HEK293 (cell line): ENCODE results near the gene ARHGAP24.

Experiments
- CTCF ChIA-PET: fragments of 350-600 bp; formaldehyde crosslinking; extraction: SDS; loops from one replicate; lab custom pipeline; 2021; ENCODE audit warnings: antibody characterized with exemption; lab: Yijun Ruan, JAX
- POLR2A ChIA-PET: fragments of 300-600 bp; formaldehyde crosslinking; extraction: SDS; loops from one replicate; lab custom pipeline; 2020; ENCODE audit warnings: antibody characterized with exemption, inconsistent platforms; lab: Yijun Ruan, JAX
- H3K27ac ChIP-seq: fragments of 200-500 bp; sonication (Bioruptor generic); 2 replicates; pipeline ENCODE4 v1.5.1; 2014; ENCODE audit warnings: low read depth, low read length, control low read depth, inconsistent platforms; ENCODE audit errors: extremely low read depth
- H3K36me3 ChIP-seq, 2 experiments: fragments of 200-500 bp in 1 of 2; sonication (Bioruptor generic) in 1 of 2; 1 replicate in 1 of 2; 2 replicates in 1 of 2; pipeline ENCODE4 v1.5.1; 2014 to 2017; ENCODE audit warnings: inconsistent platforms in 2 of 2, low read length in 2 of 2; ENCODE audit not compliant: control insufficient read depth in 2 of 2, insufficient read depth in 1 of 2
- H3K4me1 ChIP-seq: fragments of 200-500 bp; sonication (Bioruptor generic); 2 replicates; pipeline ENCODE4 v1.5.1; 2014; ENCODE audit warnings: mild to moderate bottlenecking, low read length, inconsistent platforms; ENCODE audit not compliant: control insufficient read depth, insufficient read depth
- H3K4me3 ChIP-seq: 2 replicates; pipeline ENCODE4 v1.5.1; 2011; ENCODE audit warnings: low read depth, mild to moderate bottlenecking, control low read depth, low read length, moderate library complexity
- H3K9me3 ChIP-seq: fragments of 200-500 bp; sonication (Bioruptor generic); 2 replicates; pipeline ENCODE4 v1.5.1; 2014; ENCODE audit warnings: low read depth, low read length, inconsistent platforms; ENCODE audit not compliant: control insufficient read depth, insufficient read depth
- HOXD13 ChIP-seq: sonication (generic); formaldehyde crosslinking; IDR thresholded peaks from 2 replicates; pipeline ENCODE4 v1.8.0; 2022; ENCODE audit warnings: missing genetic modification reagents, borderline replicate concordance
- KLF8 ChIP-seq: fragments of 450-650 bp; formaldehyde crosslinking; IDR thresholded peaks from 2 replicates; pipeline ENCODE4 v1.5.1; 2016; ENCODE audit warnings: missing biosample characterization, missing genetic modification characterization
- MYNN ChIP-seq: fragments of 450-650 bp; formaldehyde crosslinking; IDR thresholded peaks from 2 replicates; pipeline ENCODE4 v1.5.1; 2016; ENCODE audit warnings: missing biosample characterization, missing genetic modification characterization, borderline replicate concordance
- WT1 ChIP-seq: fragments of 450-650 bp; formaldehyde crosslinking; IDR thresholded peaks from 2 replicates; pipeline ENCODE4 v1.5.1; 2016; ENCODE audit warnings: missing biosample characterization, missing genetic modification characterization
- ZBTB20 ChIP-seq: fragments of 450-650 bp; formaldehyde crosslinking; IDR thresholded peaks from 2 replicates; pipeline ENCODE4 v1.5.1; 2016; ENCODE audit warnings: missing biosample characterization, missing genetic modification characterization
- ZFHX2 ChIP-seq: fragments of 450-650 bp; formaldehyde crosslinking; conservative IDR thresholded peaks from 2 replicates; pipeline ENCODE4 v1.5.1; 2016; ENCODE audit warnings: missing biosample characterization, missing genetic modification characterization
- ZNF121 ChIP-seq: fragments of 450-650 bp; formaldehyde crosslinking; IDR thresholded peaks from 2 replicates; pipeline ENCODE4 v1.5.1; 2016; ENCODE audit warnings: missing biosample characterization, missing genetic modification characterization
- ZNF416 ChIP-seq: fragments of 450-650 bp; formaldehyde crosslinking; IDR thresholded peaks from 2 replicates; pipeline ENCODE4 v1.5.1; 2016; ENCODE audit warnings: missing biosample characterization, missing genetic modification characterization
- ZNF585B ChIP-seq: fragments of 450-650 bp; formaldehyde crosslinking; IDR thresholded peaks from 2 replicates; pipeline ENCODE4 v1.5.1; 2016; ENCODE audit warnings: missing biosample characterization, missing genetic modification characterization
- ZNF654 ChIP-seq: fragments of 450-650 bp; formaldehyde crosslinking; IDR thresholded peaks from 2 replicates; pipeline ENCODE4 v1.5.1; 2016; ENCODE audit warnings: low read depth, missing biosample characterization, missing genetic modification characterization
- ZNF660 ChIP-seq: fragments of 450-650 bp; IDR thresholded peaks from 2 replicates; pipeline ENCODE4 v1.5.1; 2018; ENCODE audit warnings: missing biosample characterization, mild to moderate bottlenecking, missing genetic modification characterization
- ZNF830 ChIP-seq: fragments of 450-650 bp; IDR thresholded peaks from 2 replicates; pipeline ENCODE4 v1.5.0; 2018; ENCODE audit warnings: missing biosample characterization, missing genetic modification characterization, low read depth, mild to moderate bottlenecking, moderate library complexity
- ZSCAN23 ChIP-seq: fragments of 450-650 bp; formaldehyde crosslinking; IDR thresholded peaks from 2 replicates; pipeline ENCODE4 v1.5.1; 2016; ENCODE audit warnings: missing biosample characterization, missing genetic modification characterization
- ZXDB ChIP-seq: fragments of 450-650 bp; formaldehyde crosslinking; IDR thresholded peaks from 2 replicates; pipeline ENCODE4 v1.5.1; 2016; ENCODE audit warnings: missing biosample characterization, missing genetic modification characterization
- TF ChIP-seq, protein P1 (sequence below): fragments of 450-650 bp; formaldehyde crosslinking; IDR thresholded peaks from 2 replicates; pipeline ENCODE4 v1.5.1; 2016; ENCODE audit warnings: missing biosample characterization, missing genetic modification characterization
- TF ChIP-seq, protein P2 (sequence below): fragments of 450-650 bp; formaldehyde crosslinking; IDR thresholded peaks from 2 replicates; pipeline ENCODE4 v1.5.1; 2016; ENCODE audit warnings: missing biosample characterization, missing genetic modification characterization
- TF ChIP-seq, protein P3 (sequence below): fragments of 450-650 bp; formaldehyde crosslinking; IDR thresholded peaks from 2 replicates; pipeline ENCODE4 v1.5.1; 2017; ENCODE audit warnings: missing biosample characterization, missing genetic modification characterization
- TF ChIP-seq, protein P4 (sequence below): fragments of 450-650 bp; formaldehyde crosslinking; IDR thresholded peaks from 2 replicates; pipeline ENCODE4 v1.5.1; 2016; ENCODE audit warnings: missing biosample characterization, missing genetic modification characterization
- TF ChIP-seq, protein P5 (sequence below): IDR thresholded peaks from 2 replicates; pipeline ENCODE4 v1.6.1; 2011; ENCODE audit warnings: mild to moderate bottlenecking, low read depth, low read length, borderline replicate concordance
- TF ChIP-seq, protein P6 (sequence below): fragments of 450-650 bp; formaldehyde crosslinking; conservative IDR thresholded peaks from 2 replicates; pipeline ENCODE4 v1.5.1; 2016; ENCODE audit warnings: low read depth, missing biosample characterization, missing genetic modification characterization

Gene ARHGAP24

DNA sequence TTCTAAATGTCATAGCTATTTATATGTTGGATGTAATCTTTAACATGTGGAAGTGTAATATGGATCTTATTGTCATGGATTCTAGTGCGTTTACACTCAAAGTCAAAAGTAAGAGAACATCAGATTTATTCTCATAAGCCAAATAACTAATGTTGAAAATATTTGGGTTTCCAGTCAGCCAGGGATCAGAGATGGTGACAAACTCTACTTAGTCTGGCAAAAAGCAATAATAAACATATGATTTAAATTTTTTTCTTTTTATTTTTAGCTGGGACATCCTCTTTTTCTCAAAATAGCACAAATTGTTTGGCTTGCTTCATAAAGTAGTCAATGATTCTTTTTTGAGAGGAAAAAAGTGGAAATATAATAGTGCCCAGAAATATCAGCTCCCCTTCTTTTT lies 392.3 kb downstream of the ARHGAP24 start:
- ChIA-PET CTCF (no interaction called here), POLR2A (no interaction called here)
- H3K4me3 ChIP-seq = no peak overlapping the region
- H3K27ac ChIP-seq = no peak overlapping the region
- TF ChIP-seq, protein P1, sequence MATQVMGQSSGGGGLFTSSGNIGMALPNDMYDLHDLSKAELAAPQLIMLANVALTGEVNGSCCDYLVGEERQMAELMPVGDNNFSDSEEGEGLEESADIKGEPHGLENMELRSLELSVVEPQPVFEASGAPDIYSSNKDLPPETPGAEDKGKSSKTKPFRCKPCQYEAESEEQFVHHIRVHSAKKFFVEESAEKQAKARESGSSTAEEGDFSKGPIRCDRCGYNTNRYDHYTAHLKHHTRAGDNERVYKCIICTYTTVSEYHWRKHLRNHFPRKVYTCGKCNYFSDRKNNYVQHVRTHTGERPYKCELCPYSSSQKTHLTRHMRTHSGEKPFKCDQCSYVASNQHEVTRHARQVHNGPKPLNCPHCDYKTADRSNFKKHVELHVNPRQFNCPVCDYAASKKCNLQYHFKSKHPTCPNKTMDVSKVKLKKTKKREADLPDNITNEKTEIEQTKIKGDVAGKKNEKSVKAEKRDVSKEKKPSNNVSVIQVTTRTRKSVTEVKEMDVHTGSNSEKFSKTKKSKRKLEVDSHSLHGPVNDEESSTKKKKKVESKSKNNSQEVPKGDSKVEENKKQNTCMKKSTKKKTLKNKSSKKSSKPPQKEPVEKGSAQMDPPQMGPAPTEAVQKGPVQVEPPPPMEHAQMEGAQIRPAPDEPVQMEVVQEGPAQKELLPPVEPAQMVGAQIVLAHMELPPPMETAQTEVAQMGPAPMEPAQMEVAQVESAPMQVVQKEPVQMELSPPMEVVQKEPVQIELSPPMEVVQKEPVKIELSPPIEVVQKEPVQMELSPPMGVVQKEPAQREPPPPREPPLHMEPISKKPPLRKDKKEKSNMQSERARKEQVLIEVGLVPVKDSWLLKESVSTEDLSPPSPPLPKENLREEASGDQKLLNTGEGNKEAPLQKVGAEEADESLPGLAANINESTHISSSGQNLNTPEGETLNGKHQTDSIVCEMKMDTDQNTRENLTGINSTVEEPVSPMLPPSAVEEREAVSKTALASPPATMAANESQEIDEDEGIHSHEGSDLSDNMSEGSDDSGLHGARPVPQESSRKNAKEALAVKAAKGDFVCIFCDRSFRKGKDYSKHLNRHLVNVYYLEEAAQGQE = no peak
- no peak for TF ChIP-seq ZNF654 (tag by site-specific recombination)
- TF ChIP-seq, protein P2, sequence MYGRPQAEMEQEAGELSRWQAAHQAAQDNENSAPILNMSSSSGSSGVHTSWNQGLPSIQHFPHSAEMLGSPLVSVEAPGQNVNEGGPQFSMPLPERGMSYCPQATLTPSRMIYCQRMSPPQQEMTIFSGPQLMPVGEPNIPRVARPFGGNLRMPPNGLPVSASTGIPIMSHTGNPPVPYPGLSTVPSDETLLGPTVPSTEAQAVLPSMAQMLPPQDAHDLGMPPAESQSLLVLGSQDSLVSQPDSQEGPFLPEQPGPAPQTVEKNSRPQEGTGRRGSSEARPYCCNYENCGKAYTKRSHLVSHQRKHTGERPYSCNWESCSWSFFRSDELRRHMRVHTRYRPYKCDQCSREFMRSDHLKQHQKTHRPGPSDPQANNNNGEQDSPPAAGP = no peak
- TF ChIP-seq ZFHX2 (tag by site-specific recombination) = no peak
- no peak for TF ChIP-seq ZNF660
- no peak for TF ChIP-seq ZBTB20 (tag by site-specific recombination)
- no peak for TF ChIP-seq ZNF416 (tag by site-specific recombination)
- TF ChIP-seq, protein P3, sequence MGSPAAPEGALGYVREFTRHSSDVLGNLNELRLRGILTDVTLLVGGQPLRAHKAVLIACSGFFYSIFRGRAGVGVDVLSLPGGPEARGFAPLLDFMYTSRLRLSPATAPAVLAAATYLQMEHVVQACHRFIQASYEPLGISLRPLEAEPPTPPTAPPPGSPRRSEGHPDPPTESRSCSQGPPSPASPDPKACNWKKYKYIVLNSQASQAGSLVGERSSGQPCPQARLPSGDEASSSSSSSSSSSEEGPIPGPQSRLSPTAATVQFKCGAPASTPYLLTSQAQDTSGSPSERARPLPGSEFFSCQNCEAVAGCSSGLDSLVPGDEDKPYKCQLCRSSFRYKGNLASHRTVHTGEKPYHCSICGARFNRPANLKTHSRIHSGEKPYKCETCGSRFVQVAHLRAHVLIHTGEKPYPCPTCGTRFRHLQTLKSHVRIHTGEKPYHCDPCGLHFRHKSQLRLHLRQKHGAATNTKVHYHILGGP (tag by site-specific recombination) = no peak
- TF ChIP-seq MYNN (tag by site-specific recombination) = no peak
- TF ChIP-seq ZNF585B = no peak
- no peak for TF ChIP-seq ZNF121
- no peak for TF ChIP-seq ZXDB (tag by site-specific recombination)
- no peaks in the 10 kb centered on the region for H3K36me3 ChIP-seq
- H3K4me1 ChIP-seq = no peaks in the 10 kb centered on the region
- no peaks in the 10 kb centered on the region for H3K9me3 ChIP-seq

DNA sequence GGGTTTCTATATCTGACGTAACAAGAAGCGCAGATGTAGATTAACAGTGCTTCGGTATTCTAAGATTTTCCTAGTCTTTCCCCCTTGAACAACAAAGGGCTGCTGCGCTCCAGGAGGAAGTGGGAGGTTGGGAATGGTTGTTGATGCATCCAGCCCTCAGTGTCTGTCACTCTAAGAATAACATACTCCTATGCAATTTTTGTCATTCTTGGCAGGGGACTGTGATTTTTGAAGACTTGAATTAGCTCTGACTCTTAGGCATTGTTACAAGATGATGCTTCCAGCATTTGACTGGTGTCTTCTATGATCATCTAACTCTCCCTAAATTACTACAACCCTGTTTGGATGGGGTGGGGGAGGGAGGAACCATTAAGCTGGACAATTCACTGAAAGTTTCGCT lies 394.2 kb downstream of the ARHGAP24 start:
- no peak overlapping the region for H3K27ac ChIP-seq
- TF ChIP-seq ZXDB (tag by site-specific recombination) (no peak), WT1 (peak; percentile 95), KLF8 (tag by site-specific recombination) (no peak)
- ChIA-PET POLR2A (no interaction called here), CTCF (no interaction called here)
- H3K4me1 ChIP-seq = no peaks in the 10 kb centered on the region
- H3K4me3 ChIP-seq = no peak overlapping the region
- no peaks in the 10 kb centered on the region for H3K9me3 ChIP-seq
- no peaks in the 10 kb centered on the region for H3K36me3 ChIP-seq

DNA sequence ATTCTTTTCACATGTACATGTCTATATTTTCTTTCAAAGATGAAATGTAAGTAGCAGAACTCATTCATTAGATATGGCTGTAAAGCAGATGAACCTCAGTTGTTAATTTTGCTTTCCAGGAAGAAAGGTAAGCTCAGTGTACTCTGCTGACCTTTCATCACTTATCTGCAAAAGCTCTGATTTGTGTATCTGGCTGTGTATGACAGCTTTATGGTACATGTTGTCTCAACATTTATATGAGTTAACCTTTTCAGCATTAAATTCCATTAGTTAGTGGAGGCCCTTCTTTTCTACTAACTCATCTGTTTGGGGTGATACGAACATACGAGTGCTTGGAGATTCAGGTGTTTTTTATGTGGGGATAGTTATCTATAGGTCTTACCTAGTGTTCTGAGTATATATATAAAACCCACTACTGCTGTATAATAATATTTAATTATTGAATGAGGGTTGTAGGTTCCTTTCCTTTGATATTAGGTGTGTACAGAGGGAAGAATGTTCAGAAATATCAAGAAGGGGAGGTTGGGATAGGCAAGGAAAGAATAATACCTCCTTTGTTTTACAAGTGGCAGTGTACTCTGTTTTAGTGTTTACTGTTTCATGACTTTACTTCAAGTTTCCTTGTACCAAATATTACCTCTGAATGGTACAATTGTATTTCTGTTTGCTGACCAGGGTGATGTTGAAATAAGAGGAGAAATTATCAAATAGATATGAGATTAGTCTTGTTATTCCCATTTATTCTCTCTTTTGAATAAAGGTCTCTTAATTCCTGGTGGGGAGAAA lies 395.5 kb downstream of the ARHGAP24 start:
- Histone ChIP-seq H3K4me1 (no peaks in the 10 kb centered on the region), H3K9me3 (no peaks in the 10 kb centered on the region), H3K4me3 (no peak overlapping the region), H3K27ac (no peak overlapping the region), H3K36me3 (no peaks in the 10 kb centered on the region)
- ChIA-PET CTCF (no interaction called here), POLR2A (no interaction called here)
- TF ChIP-seq HOXD13 (CRISPR knock-in tag) = no peak
- TF ChIP-seq, protein P4, sequence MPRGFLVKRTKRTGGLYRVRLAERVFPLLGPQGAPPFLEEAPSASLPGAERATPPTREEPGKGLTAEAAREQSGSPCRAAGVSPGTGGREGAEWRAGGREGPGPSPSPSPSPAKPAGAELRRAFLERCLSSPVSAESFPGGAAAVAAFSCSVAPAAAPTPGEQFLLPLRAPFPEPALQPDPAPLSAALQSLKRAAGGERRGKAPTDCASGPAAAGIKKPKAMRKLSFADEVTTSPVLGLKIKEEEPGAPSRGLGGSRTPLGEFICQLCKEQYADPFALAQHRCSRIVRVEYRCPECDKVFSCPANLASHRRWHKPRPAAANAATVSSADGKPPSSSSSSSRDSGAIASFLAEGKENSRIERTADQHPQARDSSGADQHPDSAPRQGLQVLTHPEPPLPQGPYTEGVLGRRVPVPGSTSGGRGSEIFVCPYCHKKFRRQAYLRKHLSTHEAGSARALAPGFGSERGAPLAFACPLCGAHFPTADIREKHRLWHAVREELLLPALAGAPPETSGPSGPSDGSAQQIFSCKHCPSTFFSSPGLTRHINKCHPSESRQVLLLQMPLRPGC (tag by site-specific recombination) = no peak
- TF ChIP-seq, protein P5, sequence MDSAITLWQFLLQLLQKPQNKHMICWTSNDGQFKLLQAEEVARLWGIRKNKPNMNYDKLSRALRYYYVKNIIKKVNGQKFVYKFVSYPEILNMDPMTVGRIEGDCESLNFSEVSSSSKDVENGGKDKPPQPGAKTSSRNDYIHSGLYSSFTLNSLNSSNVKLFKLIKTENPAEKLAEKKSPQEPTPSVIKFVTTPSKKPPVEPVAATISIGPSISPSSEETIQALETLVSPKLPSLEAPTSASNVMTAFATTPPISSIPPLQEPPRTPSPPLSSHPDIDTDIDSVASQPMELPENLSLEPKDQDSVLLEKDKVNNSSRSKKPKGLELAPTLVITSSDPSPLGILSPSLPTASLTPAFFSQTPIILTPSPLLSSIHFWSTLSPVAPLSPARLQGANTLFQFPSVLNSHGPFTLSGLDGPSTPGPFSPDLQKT = no peak
- TF ChIP-seq ZNF830 (tag by site-specific recombination) = no peak
- TF ChIP-seq ZSCAN23 (tag by site-specific recombination) = no peak
- TF ChIP-seq, protein P6, sequence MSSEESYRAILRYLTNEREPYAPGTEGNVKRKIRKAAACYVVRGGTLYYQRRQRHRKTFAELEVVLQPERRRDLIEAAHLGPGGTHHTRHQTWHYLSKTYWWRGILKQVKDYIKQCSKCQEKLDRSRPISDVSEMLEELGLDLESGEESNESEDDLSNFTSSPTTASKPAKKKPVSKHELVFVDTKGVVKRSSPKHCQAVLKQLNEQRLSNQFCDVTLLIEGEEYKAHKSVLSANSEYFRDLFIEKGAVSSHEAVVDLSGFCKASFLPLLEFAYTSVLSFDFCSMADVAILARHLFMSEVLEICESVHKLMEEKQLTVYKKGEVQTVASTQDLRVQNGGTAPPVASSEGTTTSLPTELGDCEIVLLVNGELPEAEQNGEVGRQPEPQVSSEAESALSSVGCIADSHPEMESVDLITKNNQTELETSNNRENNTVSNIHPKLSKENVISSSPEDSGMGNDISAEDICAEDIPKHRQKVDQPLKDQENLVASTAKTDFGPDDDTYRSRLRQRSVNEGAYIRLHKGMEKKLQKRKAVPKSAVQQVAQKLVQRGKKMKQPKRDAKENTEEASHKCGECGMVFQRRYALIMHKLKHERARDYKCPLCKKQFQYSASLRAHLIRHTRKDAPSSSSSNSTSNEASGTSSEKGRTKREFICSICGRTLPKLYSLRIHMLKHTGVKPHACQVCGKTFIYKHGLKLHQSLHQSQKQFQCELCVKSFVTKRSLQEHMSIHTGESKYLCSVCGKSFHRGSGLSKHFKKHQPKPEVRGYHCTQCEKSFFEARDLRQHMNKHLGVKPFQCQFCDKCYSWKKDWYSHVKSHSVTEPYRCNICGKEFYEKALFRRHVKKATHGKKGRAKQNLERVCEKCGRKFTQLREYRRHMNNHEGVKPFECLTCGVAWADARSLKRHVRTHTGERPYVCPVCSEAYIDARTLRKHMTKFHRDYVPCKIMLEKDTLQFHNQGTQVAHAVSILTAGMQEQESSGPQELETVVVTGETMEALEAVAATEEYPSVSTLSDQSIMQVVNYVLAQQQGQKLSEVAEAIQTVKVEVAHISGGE (tag by site-specific recombination) = no peak
